ENCODE data around the gene PYGB. TPM values are rescaled to one million over a fixed set of nuclear protein-coding genes. Genes with fewer than 3 reads are reported as not detected.
"Not testable (repeated sequence)": the region's sequence is repeated elsewhere in the genome, so short reads cannot be mapped to it uniquely, and the experiment has no call there.

Gene PYGB
- total RNA-seq, 1 experiment from 2014 or later, result 118 TPM

DNA sequence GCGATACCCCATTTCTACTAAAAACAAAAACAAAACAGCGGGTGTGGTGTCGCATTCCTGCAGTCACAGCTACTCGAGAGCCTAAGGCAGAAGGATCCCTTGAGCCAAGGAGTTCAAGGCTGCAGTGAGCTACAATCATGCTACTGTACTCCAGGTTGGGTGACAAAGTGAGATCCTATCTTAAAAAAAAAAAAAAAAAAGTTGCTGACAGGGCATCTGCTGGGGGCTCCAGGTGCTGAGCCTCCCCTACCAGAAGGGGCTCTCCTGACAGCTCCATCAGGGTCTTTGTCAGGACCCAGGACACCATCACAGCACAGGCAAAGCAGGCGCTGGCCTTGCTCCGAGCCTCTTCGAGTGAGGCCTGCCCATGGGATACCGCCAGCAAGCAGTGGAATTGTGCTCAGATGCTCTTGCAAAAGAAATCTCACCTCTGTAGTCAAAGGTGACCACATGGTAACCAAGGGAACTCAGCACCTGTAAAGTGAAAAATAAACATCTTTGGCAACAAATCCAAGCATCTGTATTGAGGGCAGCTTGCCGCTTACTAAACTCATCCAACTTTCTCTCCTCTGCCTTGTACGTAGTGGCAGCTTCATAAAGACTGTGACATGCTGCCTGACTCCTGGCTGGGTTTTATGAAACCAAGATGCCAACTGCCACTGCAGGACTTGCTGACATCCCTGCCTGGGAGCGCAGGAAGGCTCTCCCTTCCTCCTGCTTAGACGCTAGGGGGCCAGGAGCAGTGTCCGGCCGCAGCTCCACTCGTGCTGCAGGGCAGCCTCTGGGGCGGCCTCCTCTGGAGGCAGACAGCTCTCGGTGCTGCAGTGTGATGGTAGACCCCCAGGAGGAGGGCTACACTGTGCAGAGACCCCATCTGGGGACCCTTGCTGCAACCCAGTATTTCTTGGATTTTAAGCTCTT, 66.9 kb downstream of the PYGB start:
- DNase-seq (ENCODE audit: low spot score), result peak; percentile 45

GRCh38 chr20:25315418-25316210, 67.7 kb downstream of the PYGB start:
- DNase-seq (ENCODE audit: low spot score), result peak; percentile 92

GRCh38 chr20:25316506-25317190, 68.8 kb downstream of the PYGB start:
- no peak for DNase-seq (ENCODE audit: low spot score)

GRCh38 chr20:25317351-25318075, 69.6 kb downstream of the PYGB start:
- DNase-seq (ENCODE audit: low spot score), result no peak

DNA sequence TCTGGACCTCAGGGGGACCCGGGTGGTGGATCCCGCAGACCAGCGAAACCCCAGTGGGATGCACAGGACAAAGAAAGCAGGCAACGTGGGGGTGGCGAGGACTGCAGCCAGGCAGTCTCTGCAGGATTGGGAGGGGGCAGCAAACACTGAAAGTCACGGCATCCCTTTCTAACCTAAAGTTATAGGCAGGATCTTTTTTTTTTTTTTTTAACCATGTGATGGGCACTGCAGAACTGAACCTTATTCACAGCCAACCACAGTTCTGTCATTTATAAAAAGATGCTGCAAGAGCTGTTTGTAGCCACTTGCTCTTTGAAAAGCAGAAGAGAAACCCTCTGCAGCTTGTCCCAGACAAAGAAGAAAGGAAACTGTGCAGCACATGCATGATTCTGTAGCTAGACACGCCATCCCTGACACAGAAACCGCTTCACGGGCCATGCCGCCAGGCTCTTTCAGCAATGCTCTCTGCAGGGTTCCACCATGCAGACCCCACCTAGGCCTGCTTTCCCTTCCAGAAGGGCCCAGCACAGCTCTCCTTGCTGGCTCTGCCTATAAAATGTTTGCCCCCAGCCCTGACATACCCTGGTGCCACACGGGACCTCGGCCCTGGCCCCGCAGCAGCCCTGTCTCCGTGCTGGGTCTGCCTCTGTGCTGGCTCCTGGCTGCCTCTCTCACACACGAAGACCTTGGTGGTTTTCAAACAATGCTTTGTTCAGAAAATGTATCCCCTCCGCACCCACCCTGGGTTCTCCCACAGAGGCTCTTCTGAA, 70.8 kb downstream of the PYGB start:
- no peak for DNase-seq (ENCODE audit: low spot score)

DNA sequence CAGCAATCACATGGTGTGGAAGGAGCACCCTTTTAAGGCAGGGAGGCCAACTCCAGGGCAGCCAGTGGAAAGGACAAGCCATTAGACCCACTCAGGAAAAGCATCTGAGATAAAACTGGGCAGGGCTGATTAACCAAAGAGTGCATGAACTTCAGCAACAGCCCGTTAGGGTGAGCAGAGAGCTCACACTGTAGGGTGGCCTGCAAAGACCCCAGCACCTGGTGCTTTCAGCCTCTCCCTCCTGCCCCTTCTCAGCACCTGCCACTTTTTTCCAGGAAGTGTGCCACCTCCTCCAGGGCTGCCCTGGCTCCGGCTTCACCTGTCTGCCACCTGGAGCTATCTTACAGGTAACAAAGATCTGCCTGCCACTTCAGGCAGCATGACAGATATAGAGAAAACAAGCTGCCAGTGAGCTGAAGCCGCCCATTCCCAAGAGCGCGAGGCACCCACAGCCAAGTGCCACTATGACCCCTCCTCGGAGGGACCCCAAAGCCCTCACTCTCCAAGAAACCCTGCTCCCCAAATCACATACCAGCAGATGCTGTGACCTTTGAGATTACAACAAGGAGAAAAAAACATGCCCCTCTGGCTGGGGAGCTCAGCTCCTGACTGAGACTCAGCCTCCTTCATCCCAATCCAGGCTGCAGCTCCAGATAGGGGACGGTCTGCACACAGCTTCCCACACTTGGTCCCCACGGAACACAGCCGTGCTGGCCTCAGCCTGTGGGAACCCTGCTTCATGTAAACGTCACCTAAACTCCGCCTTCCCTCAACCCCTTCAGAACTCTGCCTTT, 71.6 kb downstream of the PYGB start:
- DNase-seq (ENCODE audit: low spot score), result no peak

DNA sequence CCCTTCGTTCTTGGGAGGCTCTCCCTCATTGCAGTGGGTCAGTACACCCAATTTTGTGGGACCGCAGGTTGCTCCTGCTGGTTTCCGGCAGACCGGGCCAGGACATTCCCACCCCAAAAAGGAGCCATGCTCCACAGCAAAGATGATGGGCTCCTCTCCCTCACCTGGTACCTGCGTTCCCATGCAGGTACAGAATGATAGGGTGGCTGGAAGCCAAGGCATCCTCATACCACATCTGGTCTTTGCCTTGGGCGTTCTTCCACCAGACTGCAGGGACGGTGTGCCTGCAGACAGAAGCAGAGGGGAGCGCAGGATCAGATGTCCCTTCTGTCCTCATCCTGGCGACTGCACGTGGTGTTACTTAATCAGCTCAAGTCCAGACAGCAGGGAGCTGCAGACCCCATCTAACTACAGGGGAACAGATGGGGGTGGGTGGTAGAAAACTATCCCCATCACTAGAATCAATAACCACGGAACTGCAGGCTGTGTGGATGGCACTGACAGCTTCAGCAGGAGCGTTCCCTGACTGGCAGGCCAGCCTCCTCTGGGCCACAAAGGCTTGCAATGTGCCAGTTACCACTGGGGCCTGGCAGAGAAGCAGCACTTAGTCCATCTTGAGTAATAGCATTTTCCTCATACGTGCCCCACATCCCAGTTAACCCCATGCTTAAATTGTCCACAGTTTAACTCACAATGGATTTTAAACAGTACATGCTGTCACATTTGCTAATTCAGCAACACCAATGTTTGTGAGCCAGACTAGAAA, 72.3 kb downstream of the PYGB start:
- no peak for DNase-seq (ENCODE audit: low spot score)

DNA sequence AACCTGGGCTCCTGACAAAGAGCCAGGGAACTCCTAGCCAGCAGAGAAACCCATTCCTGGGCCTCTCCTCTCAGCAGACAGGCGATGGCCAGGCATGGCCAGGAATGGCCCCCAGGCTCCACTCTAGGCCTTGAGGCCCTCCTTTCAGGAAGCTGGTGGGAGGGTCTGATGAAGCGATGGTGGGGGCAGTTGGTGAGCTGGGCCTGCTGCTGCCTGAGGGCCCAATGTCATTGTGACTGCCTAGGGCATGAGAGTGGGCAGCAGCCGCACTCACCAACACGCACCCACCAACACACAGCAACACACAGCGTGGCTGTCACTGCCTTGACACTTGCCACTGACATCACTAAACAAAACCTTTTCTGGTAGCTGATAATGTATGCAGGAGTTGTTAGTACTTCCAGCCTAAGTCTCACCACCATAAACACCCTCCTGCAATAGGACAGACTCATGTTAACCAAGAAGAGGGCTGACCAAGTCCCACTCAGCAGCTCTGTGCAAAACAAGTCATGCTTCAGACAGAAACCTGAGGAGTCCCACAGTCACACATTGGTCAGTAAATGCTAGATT, 73.5 kb downstream of the PYGB start:
- DNase-seq (ENCODE audit: low spot score), result no peak

DNA sequence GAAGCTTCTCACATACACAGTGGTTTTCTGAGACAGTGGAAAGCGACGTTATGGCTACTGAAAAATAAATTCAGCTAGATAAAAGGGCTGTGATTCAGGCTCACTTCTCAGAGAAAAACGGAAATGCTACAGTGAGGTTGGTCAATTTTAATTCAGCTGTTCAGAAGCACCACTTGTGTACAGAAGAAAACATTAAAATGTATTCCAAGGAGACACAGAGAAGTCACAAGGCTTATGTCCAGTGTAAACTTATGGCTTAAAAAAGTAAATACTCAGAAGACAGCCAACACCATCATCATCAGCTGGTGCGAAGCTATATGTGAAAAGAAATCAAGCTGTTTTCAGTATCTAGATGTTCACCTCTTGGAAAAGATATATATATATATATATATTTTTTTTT, 74.1 kb downstream of the PYGB start:
- no peak for DNase-seq (ENCODE audit: low spot score)

GRCh38 chr20:25323496-25324246, 75.8 kb downstream of the PYGB start:
- no peak for DNase-seq (ENCODE audit: low spot score)

DNA sequence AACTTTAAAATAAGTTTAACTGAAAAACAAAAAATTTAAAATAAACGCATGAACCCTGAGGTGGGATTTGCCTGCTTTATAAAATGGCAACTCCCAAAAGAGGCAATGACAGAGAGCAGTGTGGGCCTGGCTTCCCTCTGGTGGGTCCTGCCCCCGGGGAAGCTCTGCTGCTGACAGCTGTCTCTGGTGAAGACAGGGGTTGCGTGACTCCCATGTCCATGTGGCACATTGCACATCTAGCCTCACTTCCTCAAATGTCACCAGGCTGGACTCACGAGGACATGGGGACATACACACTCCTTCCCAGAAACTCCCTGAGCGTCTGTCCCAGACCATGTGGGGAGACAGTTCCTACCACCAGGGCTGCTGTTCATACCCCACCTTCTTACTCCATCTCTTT, 76.5 kb downstream of the PYGB start:
- no peak for DNase-seq (ENCODE audit: low spot score)

DNA sequence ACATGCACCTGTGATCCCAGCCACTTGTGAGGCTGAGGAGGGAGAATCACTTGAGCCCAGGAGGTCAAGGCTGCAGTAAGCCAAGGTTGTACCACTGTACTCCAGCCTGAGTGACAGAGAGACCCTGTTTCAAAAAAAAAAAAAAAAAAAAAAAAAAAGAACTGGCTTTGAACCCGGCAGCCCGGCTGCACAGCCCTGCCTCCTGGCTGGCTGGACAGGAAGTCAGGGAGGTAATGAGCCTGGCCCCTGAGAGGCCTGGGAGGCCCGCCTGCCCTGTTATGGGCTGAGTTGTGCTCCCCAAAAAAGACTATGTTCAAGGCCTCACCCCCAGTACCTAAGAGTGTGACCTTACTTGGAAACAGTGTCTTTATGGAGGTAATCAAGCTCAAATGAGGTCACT, 77.2 kb downstream of the PYGB start:
- DNase-seq (ENCODE audit: low spot score), result no peak

- DNase-seq (ENCODE audit: low spot score), result no peak
Observed at GRCh38 chr20:25325997-25326396, 78.1 kb downstream of the PYGB start.

DNA sequence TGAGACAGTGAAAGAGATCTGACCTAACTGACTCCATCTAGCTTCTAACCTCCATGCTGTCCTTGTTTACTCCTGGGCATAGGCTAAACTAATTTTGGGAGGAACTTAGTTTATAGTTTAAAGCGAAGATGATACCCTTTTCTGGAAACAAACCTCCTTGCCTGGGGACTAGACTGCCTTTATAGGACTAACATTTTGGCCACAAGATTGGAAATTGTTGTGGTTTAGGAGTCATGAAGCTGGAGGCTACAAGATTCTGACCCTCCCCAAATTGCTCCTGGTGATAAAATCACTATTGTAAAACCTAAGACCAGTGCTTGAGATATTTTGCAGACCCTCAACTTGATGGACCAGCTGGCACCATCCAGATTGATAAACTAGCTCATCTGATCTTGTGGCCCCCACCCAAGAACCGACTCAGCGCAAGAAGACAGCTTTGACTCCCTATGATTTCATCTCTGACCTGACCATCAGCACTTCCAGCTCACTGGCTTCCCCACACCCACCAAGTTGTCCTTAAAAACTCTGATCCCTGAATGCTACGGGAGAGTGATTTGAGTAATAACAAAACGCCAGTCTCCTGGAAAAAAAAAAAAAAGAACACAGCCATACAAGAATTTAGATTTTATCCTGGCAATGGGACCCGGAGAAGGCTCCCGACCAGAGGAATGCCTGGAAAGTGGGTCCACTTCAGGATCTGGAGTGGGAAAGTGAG, 79.8 kb downstream of the PYGB start:
- DNase-seq (ENCODE audit: low spot score), result no peak

DNA sequence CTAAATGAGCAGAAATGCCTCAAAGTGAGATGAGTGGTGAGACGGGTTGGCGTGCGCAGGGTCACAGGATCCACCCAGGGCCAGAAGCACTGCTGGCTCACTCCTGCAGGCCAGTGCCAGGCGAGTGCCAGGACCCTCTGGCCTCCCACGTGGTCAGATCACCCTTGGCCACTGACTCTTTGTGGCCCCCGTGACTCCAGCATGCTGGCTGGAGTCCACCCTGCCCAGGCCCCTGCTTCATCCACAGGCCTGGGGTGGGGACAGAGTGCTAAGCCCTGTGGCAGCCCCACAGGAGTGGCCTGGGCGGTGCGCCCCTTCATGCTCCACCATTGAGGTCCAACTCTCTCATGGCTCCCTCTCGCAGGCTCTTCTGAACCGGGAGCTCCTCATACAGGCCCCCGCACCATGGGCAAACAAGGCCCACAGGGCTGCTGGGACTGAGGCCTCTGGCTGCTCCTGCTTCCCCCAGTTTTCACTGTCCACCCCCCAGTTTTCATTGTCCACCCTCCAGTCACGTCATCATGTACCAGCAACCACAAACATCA, 81.1 kb downstream of the PYGB start:
- DNase-seq (ENCODE audit: low spot score), result no peak

DNA sequence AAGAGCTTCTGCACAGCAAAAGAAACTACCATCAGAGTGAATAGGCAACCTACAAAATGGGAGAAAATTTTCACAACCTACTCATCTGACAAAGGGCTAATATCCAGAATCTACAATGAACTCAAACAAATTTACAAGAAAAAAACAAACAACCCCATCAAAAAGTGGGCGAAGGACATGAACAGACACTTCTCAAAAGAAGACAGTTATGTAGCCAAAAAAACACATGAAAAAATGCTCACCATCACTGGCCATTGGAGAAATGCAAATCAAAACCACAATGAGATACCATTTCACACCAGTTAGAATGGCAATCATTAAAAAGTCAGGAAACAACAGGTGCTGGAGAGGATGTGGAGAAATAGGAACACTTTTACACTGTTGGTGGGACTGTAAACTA, 87.1 kb downstream of the PYGB start:
- not testable (repeated sequence) for DNase-seq (ENCODE audit: low spot score)

Measured in A172 (cell line).